ENCODE data around the gene CTTNBP2. TPM values are rescaled to one million over a fixed set of nuclear protein-coding genes. Genes with fewer than 3 reads are reported as not detected.

CTTNBP2 gene
- total and polyA plus RNA-seq, 2 donors (not counting 1 experiment from before 2014, with no cell fraction given), result 0.04 to 0.27 TPM

DNA sequence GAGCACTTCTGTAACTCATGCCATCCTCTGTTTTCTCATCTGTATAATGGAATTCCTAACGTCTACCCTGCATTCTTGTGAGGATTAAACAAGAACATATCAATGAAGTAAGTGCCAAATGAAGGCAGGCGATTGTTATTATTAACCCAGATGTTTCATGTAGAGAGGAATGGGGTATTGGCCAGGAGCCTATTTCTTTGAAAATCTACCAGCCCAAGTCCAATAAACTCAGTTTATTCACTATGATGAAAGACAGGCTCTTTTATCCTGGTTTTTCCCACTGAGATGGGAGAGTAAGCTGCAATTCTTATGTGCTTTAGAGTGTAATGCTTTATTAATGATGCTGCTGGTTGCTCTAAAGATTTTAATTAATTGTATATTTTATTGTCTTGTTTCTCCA is 9.6 kb downstream of the CTTNBP2 start:
- Mint-ChIP-seq H3K9me3 (ENCODE audit: insufficient read depth) (no peaks in the 10 kb centered on the region), H3K27ac (no peak overlapping the region), H3K27me3 (peaks cover 25% of the 10 kb centered on the region), H3K4me3 (no peak overlapping the region), H3K4me1 (no peaks in the 10 kb centered on the region)
- ATAC-seq (ENCODE audit: low read depth) (no peak), DNase-seq (no peak)
- Histone ChIP-seq H3K4me3 (ENCODE audit: control extremely low read depth in 1 of 5, extremely low read depth in 1 of 5, insufficient read depth in 1 of 5, low read depth in 2 of 5, low read length in 4 of 5) (no peak overlapping the region), H3K4me2 (replicated peaks; ENCODE audit: low read depth, low read length, poor library complexity, severe bottlenecking) (no peak overlapping the region), H3K9ac (ENCODE audit: low read length) (no peak overlapping the region), H3K9me3 (ENCODE audit: control extremely low read depth in 1 of 3, control insufficient read depth in 2 of 3, insufficient read depth in 1 of 3, low read length in 2 of 3) (no peaks in the 10 kb centered on the region), H3K79me2 (ENCODE audit: control insufficient read depth, insufficient read depth, low read length) (no peaks in the 10 kb centered on the region), H2AFZ (ENCODE audit: insufficient read depth, low read depth, low read length, poor library complexity, severe bottlenecking) (no peak overlapping the region), H3K27me3 (replicated peaks in 1 of 4; ENCODE audit: control extremely low read depth in 1 of 4, control insufficient read depth in 3 of 4, insufficient read depth in 4 of 4, low read length in 3 of 4) (no peaks in the 10 kb centered on the region), H3K4me1 (ENCODE audit: control insufficient read depth in 2 of 2, insufficient read depth in 2 of 2, low read length in 2 of 2) (no peaks in the 10 kb centered on the region), H3K36me3 (replicated peaks in 1 of 2; ENCODE audit: control extremely low read depth in 1 of 2, control insufficient read depth in 1 of 2, extremely low read depth in 1 of 2, insufficient read depth in 2 of 2, low read length in 1 of 2) (no peaks in the 10 kb centered on the region), H3K27ac (ENCODE audit: low read length in 2 of 2) (no peak overlapping the region), H4K20me1 (ENCODE audit: control insufficient read depth, insufficient read depth, low read length, poor library complexity, severe bottlenecking) (no peaks in the 10 kb centered on the region)
- TF ChIP-seq EZH2 (IDR thresholded peaks at IDR 0.05; ENCODE audit: borderline replicate concordance, insufficient read depth, low read depth, low read length, poor library complexity, severe bottlenecking), result no peak
- TF ChIP-seq, protein P1, sequence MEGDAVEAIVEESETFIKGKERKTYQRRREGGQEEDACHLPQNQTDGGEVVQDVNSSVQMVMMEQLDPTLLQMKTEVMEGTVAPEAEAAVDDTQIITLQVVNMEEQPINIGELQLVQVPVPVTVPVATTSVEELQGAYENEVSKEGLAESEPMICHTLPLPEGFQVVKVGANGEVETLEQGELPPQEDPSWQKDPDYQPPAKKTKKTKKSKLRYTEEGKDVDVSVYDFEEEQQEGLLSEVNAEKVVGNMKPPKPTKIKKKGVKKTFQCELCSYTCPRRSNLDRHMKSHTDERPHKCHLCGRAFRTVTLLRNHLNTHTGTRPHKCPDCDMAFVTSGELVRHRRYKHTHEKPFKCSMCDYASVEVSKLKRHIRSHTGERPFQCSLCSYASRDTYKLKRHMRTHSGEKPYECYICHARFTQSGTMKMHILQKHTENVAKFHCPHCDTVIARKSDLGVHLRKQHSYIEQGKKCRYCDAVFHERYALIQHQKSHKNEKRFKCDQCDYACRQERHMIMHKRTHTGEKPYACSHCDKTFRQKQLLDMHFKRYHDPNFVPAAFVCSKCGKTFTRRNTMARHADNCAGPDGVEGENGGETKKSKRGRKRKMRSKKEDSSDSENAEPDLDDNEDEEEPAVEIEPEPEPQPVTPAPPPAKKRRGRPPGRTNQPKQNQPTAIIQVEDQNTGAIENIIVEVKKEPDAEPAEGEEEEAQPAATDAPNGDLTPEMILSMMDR (IDR thresholded peaks at IDR 0.05), result no peak
- intact Hi-C loops (cut with micrococcal nuclease), result no loop called here
- WGBS (ENCODE audit: insufficient coverage), result no CpG with 5 or more reads among the region's 2 CpGs
- ChIA-PET CTCF (interaction anchor here (1.0 kb wide), 1 partner anchor 17 kb away, joined by 3 read pairs; no protein-coding TSS in a partner anchor), POLR2A (no interaction called here)

DNA sequence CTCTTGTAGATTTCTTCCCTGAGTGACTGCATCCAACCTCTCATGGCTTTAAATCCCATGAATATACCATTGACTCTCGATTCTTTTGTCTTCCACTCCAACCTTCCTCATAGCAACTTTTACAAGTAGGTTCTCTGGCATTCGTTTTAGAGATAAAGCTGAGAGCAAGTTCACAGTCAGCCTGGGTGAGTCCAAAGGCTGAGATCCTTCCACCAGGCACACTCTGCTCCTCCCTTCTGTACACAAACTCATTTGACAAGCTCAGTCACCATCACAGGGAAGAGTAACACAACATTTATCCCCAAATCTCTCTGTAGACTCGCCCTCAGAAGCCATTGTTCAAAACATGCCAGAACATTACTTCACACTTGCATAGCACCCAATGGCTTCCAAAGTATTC is 10.9 kb downstream of the CTTNBP2 start:
- Mint-ChIP-seq H3K9me3 (ENCODE audit: insufficient read depth) (no peaks in the 10 kb centered on the region), H3K4me3 (no peak overlapping the region), H3K27me3 (peaks cover 24% of the 10 kb centered on the region), H3K27ac (no peak overlapping the region), H3K4me1 (no peaks in the 10 kb centered on the region)
- Histone ChIP-seq H3K36me3 (replicated peaks in 1 of 2; ENCODE audit: control extremely low read depth in 1 of 2, control insufficient read depth in 1 of 2, extremely low read depth in 1 of 2, insufficient read depth in 2 of 2, low read length in 1 of 2) (no peaks in the 10 kb centered on the region), H3K27ac (ENCODE audit: low read length in 2 of 2) (no peak overlapping the region), H3K9me3 (ENCODE audit: control extremely low read depth in 1 of 3, control insufficient read depth in 2 of 3, insufficient read depth in 1 of 3, low read length in 2 of 3) (no peaks in the 10 kb centered on the region), H4K20me1 (ENCODE audit: control insufficient read depth, insufficient read depth, low read length, poor library complexity, severe bottlenecking) (no peaks in the 10 kb centered on the region), H3K79me2 (ENCODE audit: control insufficient read depth, insufficient read depth, low read length) (no peaks in the 10 kb centered on the region), H3K4me3 (ENCODE audit: control extremely low read depth in 1 of 5, extremely low read depth in 1 of 5, insufficient read depth in 1 of 5, low read depth in 2 of 5, low read length in 4 of 5) (no peak overlapping the region), H2AFZ (ENCODE audit: insufficient read depth, low read depth, low read length, poor library complexity, severe bottlenecking) (no peak overlapping the region), H3K4me2 (replicated peaks; ENCODE audit: low read depth, low read length, poor library complexity, severe bottlenecking) (no peak overlapping the region), H3K27me3 (replicated peaks in 1 of 4; ENCODE audit: control extremely low read depth in 1 of 4, control insufficient read depth in 3 of 4, insufficient read depth in 4 of 4, low read length in 3 of 4) (no peaks in the 10 kb centered on the region), H3K4me1 (ENCODE audit: control insufficient read depth in 2 of 2, insufficient read depth in 2 of 2, low read length in 2 of 2) (no peaks in the 10 kb centered on the region), H3K9ac (ENCODE audit: low read length) (no peak overlapping the region)
- no peak for DNase-seq
- ATAC-seq (ENCODE audit: low read depth), result no peak
- CTCF ChIA-PET, result no interaction called here
- TF ChIP-seq EZH2 (IDR thresholded peaks at IDR 0.05; ENCODE audit: borderline replicate concordance, insufficient read depth, low read depth, low read length, poor library complexity, severe bottlenecking), result no peak
- TF ChIP-seq, protein P1 (IDR thresholded peaks at IDR 0.05), result no peak
- WGBS (ENCODE audit: insufficient coverage), result 49% methylated on average over 3 of the region's 3 CpGs
- intact Hi-C loops (cut with micrococcal nuclease), result no loop called here
- POLR2A ChIA-PET, result no interaction called here
